ENCODE results near the gene WFDC6.
A peak's percentile ranks its signal among the peaks of the same experiment; 100 is the strongest.

Gene WFDC6

GRCh38 chr20:45545754-45546453 lies 6.6 kb upstream of the WFDC6 start:
- no peaks in the 10 kb centered on the region for H3K27me3 ChIP-seq (ENCODE audit: insufficient read depth, low read length, poor library complexity, severe bottlenecking)
- no peaks in the 10 kb centered on the region for H3K4me1 ChIP-seq (ENCODE audit: insufficient read depth, low read length, poor library complexity, severe bottlenecking)
- no peak overlapping the region for H3K9ac ChIP-seq (ENCODE audit: low read depth, low read length, poor library complexity, severe bottlenecking)
- no peaks in the 10 kb centered on the region for H3K9me3 ChIP-seq (ENCODE audit: insufficient read depth, low read depth, low read length)
- H3K79me2 ChIP-seq (ENCODE audit: insufficient read depth, low read length), result no peaks in the 10 kb centered on the region
- H4K20me1 ChIP-seq (ENCODE audit: insufficient read depth, low read length, poor library complexity, severe bottlenecking), result no peaks in the 10 kb centered on the region
- no peaks in the 10 kb centered on the region for H3K36me3 ChIP-seq (ENCODE audit: insufficient read depth, low read length)
- TF ChIP-seq, protein P1, sequence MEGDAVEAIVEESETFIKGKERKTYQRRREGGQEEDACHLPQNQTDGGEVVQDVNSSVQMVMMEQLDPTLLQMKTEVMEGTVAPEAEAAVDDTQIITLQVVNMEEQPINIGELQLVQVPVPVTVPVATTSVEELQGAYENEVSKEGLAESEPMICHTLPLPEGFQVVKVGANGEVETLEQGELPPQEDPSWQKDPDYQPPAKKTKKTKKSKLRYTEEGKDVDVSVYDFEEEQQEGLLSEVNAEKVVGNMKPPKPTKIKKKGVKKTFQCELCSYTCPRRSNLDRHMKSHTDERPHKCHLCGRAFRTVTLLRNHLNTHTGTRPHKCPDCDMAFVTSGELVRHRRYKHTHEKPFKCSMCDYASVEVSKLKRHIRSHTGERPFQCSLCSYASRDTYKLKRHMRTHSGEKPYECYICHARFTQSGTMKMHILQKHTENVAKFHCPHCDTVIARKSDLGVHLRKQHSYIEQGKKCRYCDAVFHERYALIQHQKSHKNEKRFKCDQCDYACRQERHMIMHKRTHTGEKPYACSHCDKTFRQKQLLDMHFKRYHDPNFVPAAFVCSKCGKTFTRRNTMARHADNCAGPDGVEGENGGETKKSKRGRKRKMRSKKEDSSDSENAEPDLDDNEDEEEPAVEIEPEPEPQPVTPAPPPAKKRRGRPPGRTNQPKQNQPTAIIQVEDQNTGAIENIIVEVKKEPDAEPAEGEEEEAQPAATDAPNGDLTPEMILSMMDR (conservative IDR thresholded peaks at IDR 0.05; ENCODE audit: low read length), result peak; percentile 47
- TF ChIP-seq EZH2phosphoT487 (IDR thresholded peaks at IDR 0.05; ENCODE audit: borderline replicate concordance), result no peak
- H3K4me3 ChIP-seq (ENCODE audit: low read length, poor library complexity, severe bottlenecking), result no peak overlapping the region
- H3K4me2 ChIP-seq (ENCODE audit: low read depth, low read length, poor library complexity, severe bottlenecking), result no peak overlapping the region
- H3K9me2 ChIP-seq (replicated peaks; ENCODE audit: low read depth, low read length), result no peaks in the 10 kb centered on the region
- H3F3A ChIP-seq (ENCODE audit: low read depth), result no peaks in the 10 kb centered on the region
- H2AFZ ChIP-seq (ENCODE audit: low read length), result peak overlapping the region; percentile 0; the same call in 1 of the 2 replicates

- Histone ChIP-seq H3K9me2 (replicated peaks; ENCODE audit: low read depth, low read length) (no peaks in the 10 kb centered on the region), H4K20me1 (ENCODE audit: insufficient read depth, low read length, poor library complexity, severe bottlenecking) (no peaks in the 10 kb centered on the region), H3K79me2 (ENCODE audit: insufficient read depth, low read length) (no peaks in the 10 kb centered on the region), H3K4me3 (ENCODE audit: low read length, poor library complexity, severe bottlenecking) (no peak overlapping the region), H3K27me3 (ENCODE audit: insufficient read depth, low read length, poor library complexity, severe bottlenecking) (no peaks in the 10 kb centered on the region), H3K36me3 (ENCODE audit: insufficient read depth, low read length) (no peaks in the 10 kb centered on the region), H3K4me2 (ENCODE audit: low read depth, low read length, poor library complexity, severe bottlenecking) (no peak overlapping the region), H2AFZ (ENCODE audit: low read length) (no peak overlapping the region), H3K9ac (ENCODE audit: low read depth, low read length, poor library complexity, severe bottlenecking) (no peak overlapping the region), H3K9me3 (ENCODE audit: insufficient read depth, low read depth, low read length) (no peaks in the 10 kb centered on the region), H3K4me1 (ENCODE audit: insufficient read depth, low read length, poor library complexity, severe bottlenecking) (no peaks in the 10 kb centered on the region), H3F3A (ENCODE audit: low read depth) (no peaks in the 10 kb centered on the region)
- TF ChIP-seq, protein P1 (conservative IDR thresholded peaks at IDR 0.05; ENCODE audit: low read length), result no peak
- TF ChIP-seq EZH2phosphoT487 (IDR thresholded peaks at IDR 0.05; ENCODE audit: borderline replicate concordance), result no peak
Measured at GRCh38 chr20:45545351-45545750, 6.1 kb upstream of the WFDC6 start.

- Histone ChIP-seq H3K9me3 (ENCODE audit: insufficient read depth, low read depth, low read length) (no peaks in the 10 kb centered on the region), H3K9ac (ENCODE audit: low read depth, low read length, poor library complexity, severe bottlenecking) (no peak overlapping the region), H3F3A (ENCODE audit: low read depth) (no peaks in the 10 kb centered on the region), H4K20me1 (ENCODE audit: insufficient read depth, low read length, poor library complexity, severe bottlenecking) (no peaks in the 10 kb centered on the region), H3K9me2 (replicated peaks; ENCODE audit: low read depth, low read length) (no peaks in the 10 kb centered on the region), H3K27me3 (ENCODE audit: insufficient read depth, low read length, poor library complexity, severe bottlenecking) (no peaks in the 10 kb centered on the region), H3K4me3 (ENCODE audit: low read length, poor library complexity, severe bottlenecking) (no peak overlapping the region), H3K79me2 (ENCODE audit: insufficient read depth, low read length) (no peaks in the 10 kb centered on the region), H3K4me1 (ENCODE audit: insufficient read depth, low read length, poor library complexity, severe bottlenecking) (no peaks in the 10 kb centered on the region), H2AFZ (ENCODE audit: low read length) (no peak overlapping the region), H3K4me2 (ENCODE audit: low read depth, low read length, poor library complexity, severe bottlenecking) (no peak overlapping the region), H3K36me3 (ENCODE audit: insufficient read depth, low read length) (no peaks in the 10 kb centered on the region)
- TF ChIP-seq, protein P1 (conservative IDR thresholded peaks at IDR 0.05; ENCODE audit: low read length), result no peak; the same call in 1 of the 2 replicates
- TF ChIP-seq EZH2phosphoT487 (IDR thresholded peaks at IDR 0.05; ENCODE audit: borderline replicate concordance), result no peak
Measured at GRCh38 chr20:45538209-45538799, 978 bp downstream of the WFDC6 start.
